CMK (cell line): ENCODE results near the gene GDNF.
"Not testable (repeated sequence)": the region's sequence is repeated elsewhere in the genome, so short reads cannot be mapped to it uniquely, and the experiment has no call there.

Experiments used
- DNase-seq: peaks from one replicate; pipeline ENCODE4 v3.0.0-alpha.2; 2010; ENCODE audit warnings: low read depth

GDNF gene

GRCh38 chr5:37781409-37781808 is 58.4 kb downstream of the GDNF start:
- not testable (repeated sequence) for DNase-seq

GRCh38 chr5:37777432-37778130 is 62.3 kb downstream of the GDNF start:
- no peak for DNase-seq

GRCh38 chr5:37776826-37777225 is 63.0 kb downstream of the GDNF start:
- DNase-seq: no peak

- peak; percentile 20 for DNase-seq
Measured at GRCh38 chr5:37774912-37775483, 64.8 kb downstream of the GDNF start.

- DNase-seq: no peak
Measured at GRCh38 chr5:37773809-37774208, 66.0 kb downstream of the GDNF start.

GRCh38 chr5:37772255-37772654 is 67.6 kb downstream of the GDNF start:
- no peak for DNase-seq

GRCh38 chr5:37771731-37772130 is 68.1 kb downstream of the GDNF start:
- no peak for DNase-seq

GRCh38 chr5:37771203-37771611 is 68.6 kb downstream of the GDNF start:
- DNase-seq: no peak

- no peak for DNase-seq
Measured at GRCh38 chr5:37770786-37771185, 69.1 kb downstream of the GDNF start.

- no peak for DNase-seq
Measured at GRCh38 chr5:37769840-37770239, 70.0 kb downstream of the GDNF start.

- DNase-seq: no peak
Measured at GRCh38 chr5:37769108-37769507, 70.7 kb downstream of the GDNF start.

GRCh38 chr5:37768371-37768770 is 71.5 kb downstream of the GDNF start:
- no peak for DNase-seq

GRCh38 chr5:37767961-37768360 is 71.9 kb downstream of the GDNF start:
- no peak for DNase-seq

- no peak for DNase-seq
Measured at GRCh38 chr5:37767251-37767650, 72.6 kb downstream of the GDNF start.
